ENCODE results near the gene MAN1C1. TPM values are rescaled to one million over a fixed set of nuclear protein-coding genes. Genes with fewer than 3 reads are reported as not detected.
"Not testable (repeated sequence)": the region's sequence is repeated elsewhere in the genome, so short reads cannot be mapped to it uniquely, and the experiment has no call there.

MAN1C1 gene
- total and polyA plus RNA-seq, 10 of the 15 experiments (the other 5 are each of a cell fraction or from before 2014, with no cell fraction given): 0.12 to 0.56 (median 0.22) TPM; not detected in 3

GRCh38 chr1:25695090-25695770 lies 78.6 kb downstream of the MAN1C1 start:
- ChIA-PET SMC1A (ENCODE audit: uncharacterized antibody, unreplicated experiment) (no interaction called here), POLR2A (no interaction called here), CTCF (interaction anchor here (0.6 kb wide), 1 partner anchor 72 kb away, joined by 3 read pairs; no protein-coding TSS in a partner anchor), RAD21 (ENCODE audit: unreplicated experiment) (no interaction called here)
- intact Hi-C loops (cut with micrococcal nuclease; ENCODE audit: unreplicated experiment) (no loop called here), in situ Hi-C loops (cut with MboI) (no loop called here)
- Histone ChIP-seq H3K79me2 (ENCODE audit: control insufficient read depth, insufficient read depth, low read length) (no peaks in the 10 kb centered on the region), H4K20me1 (ENCODE audit: control insufficient read depth, insufficient read depth) (no peaks in the 10 kb centered on the region; the same call in 1 of the 2 replicates), H3K4me1 (ENCODE audit: control insufficient read depth, insufficient read depth, low read length) (no peaks in the 10 kb centered on the region), H3K27ac (ENCODE audit: control insufficient read depth, insufficient read depth) (no peak overlapping the region), H3K36me3 (ENCODE audit: control insufficient read depth in 2 of 2, insufficient read depth in 2 of 2, low read length in 1 of 2) (no peaks in the 10 kb centered on the region), H3K4me2 (ENCODE audit: control insufficient read depth, insufficient read depth) (no peak overlapping the region), H3K4me3 (no peak overlapping the region), H3K27me3 (replicated peaks in 1 of 2; ENCODE audit: control insufficient read depth in 2 of 2, insufficient read depth in 2 of 2, low read length in 1 of 2) (peaks cover 4 to 15% of the 10 kb centered on the region in 2 experiments), H3K9ac (ENCODE audit: control insufficient read depth, insufficient read depth, low read length) (no peak overlapping the region), H2AFZ (ENCODE audit: control insufficient read depth, low read depth, low read length) (no peak overlapping the region), H3K9me3 (replicated peaks; ENCODE audit: control insufficient read depth, insufficient read depth, low read length) (no peaks in the 10 kb centered on the region)
- WGBS (ENCODE audit: insufficient coverage, insufficient replicate concordance, low lambda C conversion rate, missing lambda C conversion rate): 62% methylated on average over 15 of the region's 15 CpGs
- ATAC-seq: no peak
- DNase-seq (ENCODE audit: low read depth, low spot score): no peak
- TF ChIP-seq KLF5 (IDR thresholded peaks at IDR 0.05; ENCODE audit: partially characterized antibody): no peak
- TF ChIP-seq ATF3 (IDR thresholded peaks at IDR 0.05; ENCODE audit: borderline replicate concordance, extremely low read depth, low read depth, low read length): no peak
- BruUV-seq (replicated peaks): no TSS peak
- FAIRE-seq: no peak

GRCh38 chr1:25695771-25696311 lies 79.2 kb downstream of the MAN1C1 start:
- Histone ChIP-seq H3K4me2 (ENCODE audit: control insufficient read depth, insufficient read depth) (no peak overlapping the region), H3K36me3 (ENCODE audit: control insufficient read depth in 2 of 2, insufficient read depth in 2 of 2, low read length in 1 of 2) (no peaks in the 10 kb centered on the region), H3K79me2 (ENCODE audit: control insufficient read depth, insufficient read depth, low read length) (no peaks in the 10 kb centered on the region), H3K4me3 (no peak overlapping the region), H3K27ac (ENCODE audit: control insufficient read depth, insufficient read depth) (no peak overlapping the region), H3K4me1 (ENCODE audit: control insufficient read depth, insufficient read depth, low read length) (no peaks in the 10 kb centered on the region), H3K9me3 (replicated peaks; ENCODE audit: control insufficient read depth, insufficient read depth, low read length) (no peaks in the 10 kb centered on the region), H3K27me3 (replicated peaks in 1 of 2; ENCODE audit: control insufficient read depth in 2 of 2, insufficient read depth in 2 of 2, low read length in 1 of 2) (peaks cover 4 to 12% of the 10 kb centered on the region in 2 experiments), H2AFZ (ENCODE audit: control insufficient read depth, low read depth, low read length) (no peak overlapping the region), H4K20me1 (ENCODE audit: control insufficient read depth, insufficient read depth) (no peaks in the 10 kb centered on the region; the same call in 1 of the 2 replicates), H3K9ac (ENCODE audit: control insufficient read depth, insufficient read depth, low read length) (no peak overlapping the region)
- intact Hi-C loops (cut with micrococcal nuclease; ENCODE audit: unreplicated experiment): no loop called here
- TF ChIP-seq IRF4 (IDR thresholded peaks at IDR 0.05; ENCODE audit: low read depth, low read length): no peak
- ChIA-PET RAD21 (ENCODE audit: unreplicated experiment) (no interaction called here), POLR2A (no interaction called here), CTCF (no interaction called here), SMC1A (ENCODE audit: uncharacterized antibody, unreplicated experiment) (interaction anchor here (0.9 kb wide), 1 partner anchor 29 kb away, joined by 3 read pairs; no protein-coding TSS in a partner anchor)
- ATAC-seq (no peak), FAIRE-seq (no peak), DNase-seq (ENCODE audit: low read depth, low spot score) (no peak)
- no TSS peak for BruUV-seq (replicated peaks)
- WGBS (ENCODE audit: insufficient coverage, insufficient replicate concordance, low lambda C conversion rate, missing lambda C conversion rate): 72% methylated on average over 11 of the region's 11 CpGs
- in situ Hi-C loops (cut with MboI): no loop called here

- WGBS (ENCODE audit: insufficient coverage, insufficient replicate concordance, low lambda C conversion rate, missing lambda C conversion rate): 9% methylated on average over 4 of the region's 4 CpGs
- H2AFZ ChIP-seq (ENCODE audit: control insufficient read depth, low read depth, low read length): not testable (repeated sequence)
These were observed 80.1 kb downstream of the MAN1C1 start for GRCh38 chr1:25696643-25697042.

More at GRCh38 chr1:25696643-25697042, 80.1 kb downstream of the MAN1C1 start:
- H3K4me1 ChIP-seq (ENCODE audit: control insufficient read depth, insufficient read depth, low read length); RAD21 ChIA-PET (ENCODE audit: unreplicated experiment); H3K9ac ChIP-seq (ENCODE audit: control insufficient read depth, insufficient read depth, low read length); BruUV-seq (replicated peaks); FAIRE-seq; H3K9me3 ChIP-seq (replicated peaks; ENCODE audit: control insufficient read depth, insufficient read depth, low read length); ATAC-seq; intact Hi-C loops (cut with micrococcal nuclease; ENCODE audit: unreplicated experiment); H3K27ac ChIP-seq (ENCODE audit: control insufficient read depth, insufficient read depth); H3K36me3 ChIP-seq (ENCODE audit: control insufficient read depth in 2 of 2, insufficient read depth in 2 of 2, low read length in 1 of 2); in situ Hi-C loops (cut with MboI); H3K4me2 ChIP-seq (ENCODE audit: control insufficient read depth, insufficient read depth); H3K4me3 ChIP-seq; H4K20me1 ChIP-seq (ENCODE audit: control insufficient read depth, insufficient read depth); H3K79me2 ChIP-seq (ENCODE audit: control insufficient read depth, insufficient read depth, low read length); CTCF ChIA-PET; DNase-seq (ENCODE audit: low read depth, low spot score); POLR2A ChIA-PET: not testable (repeated sequence)
- H3K27me3 ChIP-seq (replicated peaks in 1 of 2; ENCODE audit: control insufficient read depth in 2 of 2, insufficient read depth in 2 of 2, low read length in 1 of 2): peaks cover 4 to 12% of the 10 kb centered on the region in 2 experiments
- SMC1A ChIA-PET (ENCODE audit: uncharacterized antibody, unreplicated experiment): interaction anchor here (0.9 kb wide), 1 partner anchor 28 kb away, joined by 3 read pairs; no protein-coding TSS in a partner anchor

All from GM12878 (cell line).